Midbrain (tissue), 1 donor: ENCODE measurements around the gene HNF1A.

Experiments
- DNase-seq: peaks from one replicate; lab custom pipeline; 2025; lab: John Stamatoyannopoulos, UW

Gene HNF1A

GRCh38 chr12:120959111-120959878 lies 19.0 kb upstream of the HNF1A start:
- no peak for DNase-seq

- DNase-seq = no peak
Observed at GRCh38 chr12:120960657-120961056, 17.7 kb upstream of the HNF1A start.

- DNase-seq = no peak
Observed at GRCh38 chr12:120961604-120962531, 16.5 kb upstream of the HNF1A start.

- no peak for DNase-seq
Observed at GRCh38 chr12:120962532-120963020, 15.8 kb upstream of the HNF1A start.

GRCh38 chr12:120964298-120964697 lies 14.0 kb upstream of the HNF1A start:
- no peak for DNase-seq

GRCh38 chr12:120965534-120966091 lies 12.7 kb upstream of the HNF1A start:
- no peak for DNase-seq

GRCh38 chr12:120970310-120970709 lies 8.0 kb upstream of the HNF1A start:
- DNase-seq = no peak

GRCh38 chr12:120971299-120972180 lies 6.8 kb upstream of the HNF1A start:
- DNase-seq = peak; percentile 61

- DNase-seq = no peak
Observed at GRCh38 chr12:120972870-120973543, 5.3 kb upstream of the HNF1A start.

- no peak for DNase-seq
Observed at GRCh38 chr12:120977531-120978295, 630 bp upstream of the HNF1A start.

GRCh38 chr12:120979220-120979861 lies 998 bp downstream of the HNF1A start:
- DNase-seq = no peak

GRCh38 chr12:120979862-120980696 lies 1.7 kb downstream of the HNF1A start:
- DNase-seq = no peak

GRCh38 chr12:120980800-120981368 lies 2.5 kb downstream of the HNF1A start:
- no peak for DNase-seq

- no peak for DNase-seq
Observed at GRCh38 chr12:120981407-120981941, 3.1 kb downstream of the HNF1A start.

GRCh38 chr12:120982659-120983058 lies 4.3 kb downstream of the HNF1A start:
- DNase-seq = no peak

- DNase-seq = no peak
Observed at GRCh38 chr12:120983759-120984158, 5.4 kb downstream of the HNF1A start.

GRCh38 chr12:120984351-120984898 lies 6.1 kb downstream of the HNF1A start:
- DNase-seq = no peak

- DNase-seq = no peak
Observed at GRCh38 chr12:120988234-120988633, 9.9 kb downstream of the HNF1A start.
